ENCODE results near the gene HSD17B3.

GRCh38 chr9:96206156-96206751 lies 95.7 kb downstream of the HSD17B3 start:
- TF ChIP-seq CTCF (IDR thresholded peaks at IDR 0.05) (no peak), POLR2A (IDR thresholded peaks at IDR 0.05) (no peak), POLR2AphosphoS5 (IDR thresholded peaks at IDR 0.05) (no peak), EP300 (IDR thresholded peaks at IDR 0.05) (no peak)

Measured in sigmoid colon (tissue), 4 donors.